Epidermal melanocyte (primary cell): Measurements from ENCODE around the gene MIER2.

Experiments used
- DNase-seq: peaks from one replicate; pipeline ENCODE4 v3.0.0; 2011; ENCODE audit warnings: low spot score; ENCODE audit not compliant: insufficient read length

The MIER2 gene

DNA sequence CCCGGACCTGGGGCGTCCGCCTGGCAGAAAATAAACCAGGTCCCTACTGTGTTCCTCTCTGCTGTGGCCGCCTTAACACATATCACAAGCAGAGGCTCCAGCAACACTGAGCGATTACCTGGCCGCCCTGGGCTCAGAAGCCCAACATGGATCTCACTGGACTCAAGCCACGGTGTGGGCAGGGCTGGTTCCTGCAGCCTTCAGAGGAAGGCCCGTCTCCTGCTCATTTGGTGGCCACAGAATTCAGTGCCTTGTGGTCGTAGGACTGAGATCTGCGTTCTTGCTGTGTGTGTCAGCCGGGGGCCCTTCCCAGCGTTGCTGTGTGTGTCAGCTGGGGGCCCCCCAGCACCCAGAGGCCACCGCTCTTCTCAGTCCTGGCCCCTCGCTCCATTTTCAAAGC lies 34.1 kb upstream of the MIER2 start:
- DNase-seq: no peak

DNA sequence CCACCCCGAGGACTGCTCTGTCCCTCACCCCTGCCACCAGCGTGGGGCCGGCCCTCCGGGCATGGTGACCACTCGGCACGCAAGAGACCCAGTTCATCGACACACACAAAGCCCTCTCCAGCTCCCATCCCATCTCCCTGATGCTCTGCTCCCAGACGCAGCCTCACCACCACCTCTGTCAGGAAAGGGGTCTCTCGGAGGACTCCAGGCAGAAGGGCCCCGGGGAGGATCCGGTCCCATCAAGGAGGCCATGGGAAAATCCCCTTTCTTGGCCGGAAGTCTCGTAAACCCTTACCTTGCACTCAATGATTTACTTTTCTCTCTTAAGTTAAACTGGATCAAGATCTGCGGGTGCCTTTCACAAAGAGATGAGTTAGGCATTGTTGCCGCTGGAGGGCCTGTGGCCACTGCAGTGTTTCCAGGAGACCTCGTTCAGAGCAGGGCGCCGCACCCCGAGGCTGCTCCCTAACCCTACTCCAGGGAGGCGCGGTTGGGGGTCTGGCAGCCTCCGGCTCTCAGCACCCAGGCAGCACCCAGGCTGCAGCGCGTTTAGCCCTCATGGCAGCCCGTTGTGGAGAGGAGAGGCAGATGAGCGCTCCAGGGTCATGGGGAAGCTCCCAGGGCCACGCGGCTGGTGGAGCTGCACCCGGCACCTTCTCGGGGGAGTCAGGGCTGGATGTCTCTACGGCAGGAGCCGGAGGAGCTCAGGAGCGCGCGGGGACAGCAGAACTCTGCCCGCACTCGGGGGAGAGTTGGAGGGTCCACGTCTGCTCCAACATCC lies 33.4 kb upstream of the MIER2 start:
- DNase-seq: no peak

DNA sequence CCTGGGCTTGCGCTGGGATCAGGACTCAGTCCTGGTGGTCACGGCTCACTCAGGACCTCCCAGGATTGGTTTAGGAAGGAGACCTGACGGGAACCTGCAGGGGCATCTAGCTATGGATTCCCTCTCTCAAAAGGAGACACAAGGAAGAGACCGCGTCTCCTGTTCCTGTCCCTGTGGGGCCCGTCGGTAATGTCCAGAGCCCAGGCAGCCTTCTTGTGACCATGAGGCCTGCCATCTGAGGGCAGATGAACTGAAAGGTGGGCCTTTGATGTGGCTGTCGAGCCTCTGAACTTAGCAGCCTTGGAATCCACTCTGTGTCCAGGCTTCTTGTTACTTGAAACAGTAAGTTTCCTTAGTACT lies 31.5 kb upstream of the MIER2 start:
- DNase-seq: no peak

DNA sequence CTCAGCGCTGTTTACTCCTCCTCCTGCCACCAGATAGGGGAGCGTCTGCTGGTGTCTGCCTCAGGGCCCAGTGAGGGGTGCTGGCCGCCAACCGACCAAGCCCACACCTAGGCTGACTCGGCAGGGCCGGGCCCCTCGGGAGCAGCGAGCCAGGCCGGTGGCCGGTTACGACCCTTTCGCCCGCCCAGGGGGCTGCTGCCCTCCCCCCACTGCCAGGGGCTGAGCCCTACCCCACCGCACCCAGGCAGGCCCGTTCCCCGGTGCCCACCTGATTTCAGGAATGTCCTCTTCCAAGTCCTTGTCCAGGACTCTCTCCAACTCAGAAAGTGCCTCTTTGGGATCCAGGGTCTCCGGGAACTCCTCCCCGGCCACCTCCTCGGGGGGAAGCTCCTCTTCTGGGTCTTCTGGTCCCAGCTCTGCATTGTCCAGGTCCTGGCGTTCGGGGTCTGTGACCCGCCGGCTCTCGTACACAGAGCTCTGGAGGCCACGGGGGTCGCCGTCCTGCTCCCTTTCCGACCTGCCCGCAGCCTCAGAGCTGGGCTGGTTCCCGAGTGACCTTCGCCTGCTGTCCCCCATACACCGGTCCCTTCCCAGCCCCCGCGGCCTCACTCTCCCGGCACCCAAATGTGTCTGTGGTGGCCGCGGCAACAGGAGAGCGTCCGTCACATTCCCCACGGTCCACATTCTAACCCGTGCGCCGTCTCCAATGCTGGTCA lies 31.0 kb upstream of the MIER2 start:
- no peak for DNase-seq

DNA sequence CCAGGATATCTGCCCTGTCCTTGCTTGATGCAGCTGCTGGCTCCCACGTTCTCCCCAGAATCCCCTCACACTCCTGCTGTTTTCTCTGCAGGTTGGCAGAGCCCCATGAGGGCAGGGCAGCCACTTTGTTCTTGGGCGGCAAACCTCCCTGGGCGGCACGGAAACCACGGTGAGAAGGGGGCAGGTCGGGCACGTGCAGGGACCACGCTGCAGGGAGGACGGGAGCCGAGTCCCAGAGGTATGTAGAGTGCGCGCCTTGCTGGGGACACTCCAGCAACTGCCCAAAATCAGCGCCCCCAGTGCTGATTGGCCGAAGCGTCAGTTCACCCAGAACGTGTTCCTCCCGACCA lies 30.3 kb upstream of the MIER2 start:
- DNase-seq: no peak

DNA sequence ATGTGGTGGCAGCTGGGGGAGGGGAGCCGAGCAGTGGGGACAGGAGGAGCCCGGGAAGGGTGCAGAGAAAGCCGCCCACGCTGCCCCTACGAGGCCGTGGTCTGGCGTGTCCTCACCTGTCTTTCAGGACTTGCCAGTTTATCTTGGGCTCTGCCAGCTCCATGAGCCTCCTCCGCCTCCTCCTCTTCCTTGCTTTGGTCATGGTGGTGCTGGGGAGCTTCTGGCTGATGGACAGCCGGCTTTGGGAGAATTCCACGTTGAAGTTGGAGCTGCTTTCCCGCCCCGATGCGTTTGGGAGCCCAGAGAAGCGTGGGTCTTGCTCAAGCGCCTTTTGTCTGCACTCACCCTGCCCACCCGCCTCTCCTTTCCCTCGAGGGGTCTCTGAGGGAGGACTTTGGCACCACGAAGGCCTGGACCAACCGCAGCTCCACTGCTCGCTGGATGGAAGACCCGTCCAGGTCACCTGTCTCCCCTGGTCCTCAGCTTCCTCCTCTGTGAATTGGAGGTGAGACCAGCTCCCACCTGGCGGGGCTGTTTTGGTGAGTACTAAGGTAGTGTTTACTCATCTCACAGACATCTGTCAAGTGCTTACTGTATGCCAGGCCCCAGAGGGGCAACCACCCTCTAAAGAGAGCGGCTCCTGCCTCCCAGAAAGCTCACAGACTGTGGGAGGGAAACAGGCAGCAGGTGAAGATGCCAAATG lies 29.7 kb upstream of the MIER2 start:
- no peak for DNase-seq

DNA sequence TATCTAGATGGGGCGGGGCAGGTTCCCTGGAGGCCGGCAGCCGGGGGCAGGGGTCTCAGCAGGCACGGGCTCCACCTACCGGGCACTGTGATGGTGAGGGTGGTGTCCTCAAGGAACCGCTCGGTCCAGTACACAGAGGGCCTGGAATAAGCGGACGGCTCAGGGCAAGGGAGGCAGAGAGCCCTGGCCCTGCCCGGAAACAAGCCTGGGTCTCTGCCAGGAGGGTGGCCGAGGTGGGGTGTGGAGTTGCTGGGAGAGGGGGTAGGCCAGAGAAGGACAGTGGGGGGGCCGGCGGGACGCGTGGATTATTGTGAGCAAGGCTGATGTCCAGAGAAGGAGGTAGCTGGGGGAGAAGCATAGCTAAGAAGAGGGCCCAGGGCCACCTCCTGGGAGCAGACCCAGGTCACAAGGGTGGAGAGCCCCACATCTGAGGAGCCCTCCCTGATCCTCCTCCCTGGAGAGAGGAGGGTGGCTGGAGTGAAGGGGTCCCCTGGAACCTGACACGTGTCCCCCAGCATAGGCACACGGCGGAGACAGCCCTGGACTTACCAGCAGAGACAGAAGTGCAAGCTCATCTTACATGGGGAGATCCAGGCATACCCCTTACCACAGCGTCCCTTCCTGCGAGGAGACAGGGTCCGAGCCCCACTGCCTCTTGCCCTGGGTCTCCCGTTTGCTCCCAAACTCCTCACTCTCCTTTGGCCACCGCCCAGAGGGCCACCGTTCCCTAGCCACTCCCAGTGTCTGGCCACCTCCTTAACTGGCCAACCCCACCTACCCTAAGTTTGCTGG lies 29.0 kb upstream of the MIER2 start:
- DNase-seq: no peak

DNA sequence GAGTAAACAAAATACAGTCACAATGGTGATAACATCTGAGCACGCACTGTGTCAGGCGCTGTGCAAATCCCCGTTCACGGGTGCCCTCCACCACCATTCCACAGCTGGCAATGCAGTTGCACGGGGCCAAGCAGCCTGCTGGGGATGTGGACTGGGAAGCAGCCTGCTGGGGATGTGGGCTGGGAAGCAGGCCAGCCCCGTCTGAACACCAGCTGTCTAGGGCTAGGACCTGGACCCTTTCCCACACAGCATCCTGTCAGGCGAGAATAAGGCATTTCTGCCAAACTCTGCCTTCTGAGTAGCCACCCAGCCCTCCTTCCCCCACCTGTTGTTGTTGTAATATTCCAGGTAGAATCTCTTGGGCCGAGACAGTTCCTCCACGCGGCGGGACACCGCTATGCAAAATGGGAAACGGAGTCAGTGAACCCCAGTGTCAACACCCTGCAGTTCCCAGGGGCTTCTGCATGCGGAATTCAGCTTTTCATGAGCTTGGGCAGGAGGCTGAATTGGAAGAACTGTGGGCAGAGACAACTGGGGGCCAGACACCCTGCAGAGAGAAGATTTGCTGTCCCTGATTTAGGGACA lies 27.8 kb upstream of the MIER2 start:
- DNase-seq: peak; percentile 92

DNA sequence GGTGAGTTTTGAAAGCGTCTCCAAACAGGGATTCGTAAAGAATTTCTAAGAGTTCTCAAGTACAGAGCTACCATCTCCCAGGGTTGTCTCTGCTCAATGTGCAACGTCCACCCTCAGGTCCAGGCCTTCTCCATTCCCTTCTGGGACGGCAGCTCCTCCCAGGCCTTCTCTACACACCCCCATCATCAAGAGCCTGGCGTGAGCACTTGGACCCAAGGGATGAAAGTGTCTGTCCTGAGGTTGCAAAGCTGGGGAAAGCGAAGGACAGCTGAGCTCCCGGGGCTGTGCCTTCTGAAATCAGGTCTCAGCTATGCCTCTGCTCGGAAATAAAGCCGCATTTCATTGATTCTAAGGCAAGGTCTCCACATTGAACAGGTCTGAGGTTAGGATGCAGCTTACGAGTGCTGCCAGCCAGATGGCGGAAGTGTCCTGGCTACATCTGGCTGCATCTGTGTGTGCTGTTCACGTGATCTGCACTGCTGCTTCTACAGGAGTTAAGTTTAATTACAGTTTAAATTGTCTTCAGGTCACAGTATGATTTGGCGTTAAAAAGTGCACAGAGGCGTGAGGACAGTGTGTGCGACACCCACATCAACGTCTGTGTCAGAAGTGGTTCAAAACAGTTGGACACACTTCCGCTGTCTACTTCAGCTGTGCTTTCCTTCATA lies 27.0 kb upstream of the MIER2 start:
- no peak for DNase-seq

DNA sequence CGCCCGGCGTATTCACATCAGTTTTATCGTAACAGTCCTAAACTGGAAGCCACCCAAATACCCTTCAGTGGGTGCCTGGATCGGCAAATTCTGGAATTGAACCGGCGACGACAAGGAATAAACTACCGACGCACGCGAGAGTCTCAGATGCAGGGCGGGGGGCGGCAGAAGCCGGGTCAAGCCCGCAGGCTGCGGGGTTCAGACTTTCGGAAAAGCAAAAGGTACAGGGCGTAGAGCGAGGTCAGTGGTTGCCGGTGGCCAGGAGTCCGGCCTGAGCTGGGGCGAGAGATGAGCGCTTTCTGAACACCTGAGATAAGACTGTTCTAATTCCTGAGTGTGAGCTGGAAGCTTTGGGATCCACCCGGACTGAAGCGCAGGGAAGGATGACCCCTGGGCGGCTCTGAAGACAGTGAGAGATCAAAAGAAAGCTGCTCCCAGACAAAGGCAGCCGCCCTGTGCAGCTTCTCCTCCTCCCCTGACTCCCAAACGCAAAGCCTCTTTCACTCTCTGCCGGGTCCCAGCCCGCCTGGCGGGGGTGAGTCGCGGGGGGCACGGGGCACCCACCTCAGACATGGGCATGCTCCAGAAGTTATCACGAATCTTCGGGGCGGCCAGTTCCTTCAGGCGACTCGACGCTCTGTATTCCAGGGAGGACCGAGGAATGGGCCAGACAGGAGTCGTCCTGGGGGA lies 26.2 kb upstream of the MIER2 start:
- no peak for DNase-seq

DNA sequence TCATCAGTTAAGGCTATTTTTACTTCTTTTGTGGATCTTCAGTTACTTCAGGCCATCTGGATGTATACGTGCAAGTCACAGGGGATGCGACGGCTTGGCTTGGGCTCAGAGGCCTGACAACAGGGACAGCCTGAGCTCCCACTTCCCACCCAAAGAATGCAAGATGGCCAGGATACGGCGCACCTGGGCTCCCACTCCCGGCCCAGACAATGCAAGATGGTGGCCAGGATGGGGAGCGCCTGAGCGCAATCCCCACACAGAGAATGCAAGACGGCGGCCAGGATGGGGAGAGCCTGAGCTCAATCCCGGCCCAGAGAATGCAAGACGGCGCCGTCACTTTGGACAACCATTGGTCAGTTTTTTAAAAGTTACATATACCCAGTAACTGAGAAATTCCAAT lies 25.3 kb upstream of the MIER2 start:
- DNase-seq: no peak

DNA sequence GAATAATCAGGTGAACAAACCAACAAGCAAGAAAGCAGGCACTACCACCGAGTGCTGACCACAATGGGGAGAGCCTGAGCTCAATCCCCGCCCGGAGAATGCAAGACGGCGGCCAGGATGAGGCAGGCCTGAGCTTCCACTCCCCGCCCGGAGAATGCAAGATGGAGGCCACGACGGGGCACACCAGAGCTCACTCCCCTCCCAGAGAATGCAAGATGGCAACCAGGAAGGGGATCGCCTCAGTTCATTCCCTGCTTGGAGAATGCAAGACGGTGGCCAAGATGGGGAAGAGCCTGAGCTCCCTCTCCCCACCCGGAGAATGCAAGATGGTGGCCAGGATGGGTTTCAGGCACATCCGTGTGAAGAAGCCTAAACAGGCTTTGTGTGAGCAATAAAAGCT lies 24.7 kb upstream of the MIER2 start:
- no peak for DNase-seq

DNA sequence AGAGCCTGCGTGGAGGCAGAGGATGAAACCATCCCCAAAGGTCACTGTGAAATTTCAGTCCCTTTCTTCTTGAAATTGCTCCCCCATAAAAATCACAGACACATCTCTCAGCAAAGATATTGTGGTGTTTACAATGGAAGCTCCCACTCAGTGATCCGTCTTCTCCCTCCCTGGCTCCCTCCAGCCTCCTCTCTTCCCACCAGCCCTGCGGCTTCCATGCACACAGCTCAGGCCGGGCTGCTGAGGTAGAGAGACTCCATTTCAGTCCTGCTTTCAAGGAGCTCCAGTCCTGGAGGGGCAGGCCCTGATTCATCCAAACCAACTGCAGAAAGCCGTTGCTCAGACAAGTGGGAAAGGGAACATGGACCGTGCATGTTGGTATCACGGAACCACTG lies 24.0 kb upstream of the MIER2 start:
- DNase-seq: no peak

DNA sequence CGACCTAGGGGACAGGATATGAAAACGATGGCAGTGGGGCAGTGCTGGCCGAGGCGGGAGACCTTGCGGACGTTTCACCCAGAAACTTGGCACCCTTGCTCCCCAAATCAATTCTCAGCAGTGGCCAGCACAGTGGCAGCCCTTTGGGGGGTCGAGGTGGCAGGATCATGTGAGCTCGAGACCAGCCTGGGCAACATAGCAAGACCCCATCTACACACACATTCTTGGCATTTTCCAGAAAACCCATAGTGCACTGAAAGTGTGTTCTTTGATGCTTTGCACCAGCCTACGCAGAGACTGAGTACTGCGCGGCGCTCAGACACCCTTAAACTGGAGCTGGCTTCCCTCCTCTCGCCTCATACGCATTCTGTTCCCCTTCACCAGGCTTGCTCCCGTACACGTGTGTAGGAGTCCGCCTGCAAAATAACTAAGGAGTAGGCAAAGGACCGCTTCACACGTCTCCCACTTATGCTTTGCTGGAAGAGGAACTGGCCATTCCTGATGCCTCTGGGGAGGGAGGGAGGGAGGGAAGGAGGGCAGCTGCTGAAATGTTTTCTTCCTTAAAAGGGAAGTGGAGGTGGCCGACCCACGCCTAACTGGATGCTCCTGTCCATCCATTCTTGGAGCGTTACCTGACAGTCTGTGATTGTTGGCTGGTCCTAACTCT lies 23.5 kb upstream of the MIER2 start:
- DNase-seq: no peak

DNA sequence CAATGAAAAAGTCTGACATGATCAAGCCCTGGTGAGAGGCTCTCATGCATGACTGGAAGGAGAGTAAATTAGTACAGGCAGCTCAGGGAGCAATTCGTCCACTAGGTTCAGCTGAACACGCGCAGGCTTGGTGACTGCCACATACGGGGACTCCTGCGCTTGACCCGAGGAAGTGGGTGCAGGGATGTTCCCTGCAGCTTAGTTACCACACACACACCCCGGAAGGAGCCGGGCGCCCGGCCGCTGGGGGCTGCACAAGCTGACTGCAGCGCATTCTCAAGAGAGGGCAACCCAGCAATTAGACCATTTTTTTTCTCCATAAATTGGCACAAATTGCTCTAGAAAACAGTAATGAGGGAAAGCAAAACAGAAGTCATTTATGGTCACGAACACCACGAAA lies 23.0 kb upstream of the MIER2 start:
- no peak for DNase-seq

DNA sequence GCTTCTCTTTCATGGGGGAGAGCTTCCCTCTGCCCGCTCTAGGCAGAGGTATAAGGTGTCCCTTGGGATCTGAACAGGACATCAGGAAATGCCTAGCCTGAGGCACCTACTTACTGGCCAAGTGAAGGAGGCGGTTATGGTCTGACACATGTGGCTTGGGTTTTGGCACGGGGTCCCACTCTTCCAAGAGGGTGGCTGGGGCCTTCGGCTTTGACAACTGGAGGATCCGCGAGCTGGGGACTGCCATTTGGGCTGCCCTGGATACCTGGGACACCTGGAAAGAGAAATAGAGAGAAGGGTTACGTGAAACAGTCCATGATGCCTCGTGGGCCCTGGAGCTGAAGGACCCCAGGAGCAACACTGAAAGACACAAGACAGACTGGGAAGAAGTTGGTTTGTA lies 22.4 kb upstream of the MIER2 start:
- no peak for DNase-seq

DNA sequence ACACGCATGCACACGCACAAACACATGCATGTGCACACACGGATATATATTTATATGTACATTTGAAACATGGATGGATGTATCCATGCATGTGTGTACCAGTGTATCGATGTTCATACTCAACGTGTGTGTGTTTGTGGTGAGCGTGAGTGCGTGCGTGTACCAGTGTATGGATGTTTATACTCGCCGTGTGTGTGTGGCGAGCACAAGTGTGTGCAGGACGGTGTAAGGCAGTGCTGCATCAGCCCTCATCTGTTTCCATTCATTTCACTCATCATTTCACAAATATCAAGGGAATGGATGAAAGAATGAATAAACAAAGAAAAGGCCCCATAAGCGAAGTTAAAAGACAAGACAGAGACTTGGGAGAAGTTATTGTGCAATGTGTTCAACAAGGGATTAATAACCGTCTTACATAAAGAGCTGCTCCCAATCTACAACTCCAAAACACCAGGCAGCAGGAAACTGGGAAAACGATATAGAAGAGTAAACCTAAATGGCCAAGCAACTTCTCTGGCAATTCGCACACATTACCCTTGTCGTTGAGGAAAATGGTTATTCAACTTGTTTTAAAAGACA lies 21.7 kb upstream of the MIER2 start:
- DNase-seq: no peak

DNA sequence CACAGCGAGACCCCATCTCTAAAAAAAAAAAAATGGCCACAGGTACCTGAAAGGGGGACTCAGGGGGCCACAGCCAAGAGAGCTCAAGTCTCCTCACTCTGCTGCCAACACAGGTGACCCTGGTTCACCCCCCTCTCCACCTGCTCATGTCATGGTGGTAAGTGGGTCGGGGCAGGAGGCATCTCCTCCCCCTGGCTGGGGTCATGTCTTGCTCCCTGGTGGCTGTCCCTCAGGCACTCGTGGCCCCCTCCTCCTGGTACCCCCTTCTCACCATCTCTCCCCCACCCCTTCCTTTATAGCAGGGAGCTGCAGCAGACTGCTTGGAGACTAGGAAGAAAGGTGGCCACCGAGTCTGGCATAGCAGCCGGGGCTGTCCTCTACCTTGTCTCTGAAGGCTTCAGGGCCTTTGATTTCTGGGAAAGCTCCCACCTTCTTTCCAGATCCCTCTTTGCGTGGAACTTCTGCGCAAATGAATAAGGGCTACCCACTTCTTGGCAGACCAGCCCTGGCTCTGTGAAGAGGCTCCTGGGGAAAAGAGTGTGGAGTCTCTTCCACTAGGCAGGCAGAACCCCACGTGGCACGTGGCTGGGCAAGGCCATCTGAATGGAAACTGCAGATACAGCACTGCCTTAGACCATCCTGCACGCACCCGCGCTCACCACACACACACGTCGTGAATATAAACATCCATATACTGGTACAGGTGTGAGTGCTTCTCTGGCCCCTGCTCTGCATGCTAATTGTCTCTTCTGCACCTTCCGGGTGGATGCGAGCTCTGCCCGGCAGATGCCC lies 20.1 kb upstream of the MIER2 start:
- no peak for DNase-seq

DNA sequence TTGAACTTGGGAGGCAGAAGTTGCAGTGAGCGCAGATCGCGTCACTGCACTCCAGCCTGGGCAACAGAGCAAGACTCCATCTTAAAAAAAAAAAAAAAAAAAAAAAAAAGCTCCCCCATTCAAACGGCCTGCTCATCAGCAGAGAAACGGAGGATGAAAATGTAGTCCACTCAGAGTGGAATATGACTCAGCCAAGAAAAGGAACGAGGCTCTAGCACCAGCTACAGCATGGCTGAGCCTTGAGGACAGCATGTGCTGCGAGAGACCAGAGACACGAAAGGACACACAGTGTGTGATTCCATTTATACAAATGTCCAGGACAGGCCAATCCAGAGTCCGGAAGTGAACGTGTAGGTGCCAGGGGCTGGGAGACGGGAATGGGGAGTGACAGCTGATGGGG lies 18.1 kb upstream of the MIER2 start:
- DNase-seq: no peak
